K562 (cell line): Measurements from ENCODE around the gene CDKN2B-AS1. TPM values are rescaled to one million over a fixed set of nuclear protein-coding genes. Genes with fewer than 3 reads are reported as not detected.

Source experiments
- ATAC-seq: fragments of 200-7000 bp; cut with Tn5 transposase; 3 replicates; pipeline ENCODE4 v1.9.1; 2020; ENCODE audit warnings: moderate library complexity
- BruUV-seq: library from RNA; stranded (reverse); fragments of 400-500 nt; replicated peaks from 2 replicates; lab custom pipeline; 2021; lab: Mats Ljungman, UMichigan
- CTCF ChIA-PET: fragments of 300-600 bp; formaldehyde crosslinking; extraction: SDS; loops from one replicate; lab custom pipeline; 2021; ENCODE audit warnings: low intra/inter-chr PET ratio; lab: Yijun Ruan, JAX
- POLR2A ChIA-PET: fragments of 300-600, 350-650 bp; sonication (Branson Sonifier 250); formaldehyde crosslinking; extraction: SDS; loops from one replicate; lab custom pipeline; 2021; ENCODE audit warnings: antibody characterized with exemption, inconsistent platforms; lab: Yijun Ruan, JAX
- DNase-seq, 4 experiments: peaks; one replicate each; pipeline versions ENCODE4 v3.0.0 to v3.0.0-alpha.2; 2011 to 2018; ENCODE audit warnings: low spot score in 3 of 4, mixed read lengths in 3 of 4; ENCODE audit errors: extremely low read depth in 1 of 4
- FAIRE-seq: peaks from 2 replicates; lab custom pipeline; 2011; peaks lifted over from hg19 to GRCh38; lab: Jason Lieb, UNC
- H2AFZ ChIP-seq: 2 replicates; pipeline ENCODE4 v1.6.0; 2011; ENCODE audit warnings: low read depth, low read length, control low read depth, inconsistent platforms
- H3K27ac ChIP-seq: fragments of 200-600 bp; 3 replicates; pipeline ENCODE4 v1.8.0; 2011; ENCODE audit warnings: low read depth, mild to moderate bottlenecking, control low read depth, inconsistent platforms, low read length, moderate library complexity, mixed read lengths; ENCODE audit errors: extremely low read depth
- H3K27me3 ChIP-seq, 2 experiments: fragments of 300-600 bp in 1 of 2; 2 replicates in 1 of 2; 3 replicates in 1 of 2; pipeline versions ENCODE4 v1.6.0 to v1.8.0; 2011; ENCODE audit warnings: inconsistent platforms in 2 of 2, low read length in 2 of 2, mild to moderate bottlenecking in 1 of 2, mixed read lengths in 1 of 2, moderate library complexity in 1 of 2; ENCODE audit not compliant: control insufficient read depth in 2 of 2, insufficient read depth in 2 of 2
- H3K36me3 ChIP-seq: fragments of 300-600 bp; 3 replicates; pipeline ENCODE4 v1.8.0; 2011; ENCODE audit warnings: mild to moderate bottlenecking, low read length, inconsistent platforms; ENCODE audit not compliant: control insufficient read depth, insufficient read depth
- H3K4me1 ChIP-seq, 2 experiments: fragments of 200-600 bp in 1 of 2; replicated peaks in 1 of 2; 2 replicates in 1 of 2; 3 replicates in 1 of 2; pipeline versions ENCODE4 v1.5.1 to v1.8.0; 2011; ENCODE audit warnings: inconsistent platforms in 2 of 2, low read length in 2 of 2, mild to moderate bottlenecking in 1 of 2, mixed read lengths in 1 of 2, moderate library complexity in 1 of 2; ENCODE audit not compliant: control insufficient read depth in 2 of 2, insufficient read depth in 2 of 2
- H3K4me2 ChIP-seq: 2 replicates; pipeline ENCODE4 v1.6.1; 2011; ENCODE audit warnings: low read length, control low read depth, inconsistent platforms, mixed read lengths; ENCODE audit not compliant: insufficient read depth
- H3K4me3 ChIP-seq: fragments of 200-600 bp; sonication (generic), shearing (Covaris generic); 2 replicates; pipeline ENCODE4 v1.5.1; 2016; ENCODE audit warnings: control low read depth, inconsistent platforms
- H3K79me2 ChIP-seq: fragments of 200-600 bp; 3 replicates; pipeline ENCODE4 v1.8.0; 2011; ENCODE audit warnings: low read length, inconsistent platforms; ENCODE audit not compliant: control insufficient read depth, insufficient read depth
- H3K9ac ChIP-seq, 2 experiments: 2 replicates each; pipeline versions ENCODE4 v1.6.0 to v1.6.1; 2011; ENCODE audit warnings: low read depth in 2 of 2, low read length in 2 of 2, control low read depth in 1 of 2, inconsistent platforms in 1 of 2, mild to moderate bottlenecking in 1 of 2, mixed read lengths in 1 of 2; ENCODE audit not compliant: insufficient read depth in 1 of 2
- H3K9me1 ChIP-seq: one replicate; pipeline ENCODE4 v1.6.0; 2011; ENCODE audit warnings: inconsistent platforms, mild to moderate bottlenecking, low read length, moderate library complexity; ENCODE audit not compliant: control insufficient read depth, insufficient read depth
- H3K9me3 ChIP-seq: replicated peaks from 2 replicates; pipeline ENCODE4 v1.5.1; 2011; ENCODE audit warnings: low read depth, low read length, inconsistent platforms; ENCODE audit not compliant: control insufficient read depth, insufficient read depth
- H4K20me1 ChIP-seq: replicated peaks from 2 replicates; pipeline ENCODE4 v1.6.1; 2011; ENCODE audit warnings: low read length, inconsistent platforms, mixed read lengths; ENCODE audit not compliant: control insufficient read depth, insufficient read depth
- ATF3 ChIP-seq, 2 experiments: fragments of 450-650 bp in 1 of 2; sonication (generic) in 1 of 2; formaldehyde crosslinking in 1 of 2; IDR thresholded peaks in 1 of 2; conservative IDR thresholded peaks in 1 of 2; 2 replicates each; pipeline versions ENCODE4 v1.6.1 to v1.8.1; 2016 to 2023; ENCODE audit warnings: mild to moderate bottlenecking in 2 of 2, moderate library complexity in 2 of 2, inconsistent platforms in 1 of 2, missing genetic modification reagents in 1 of 2
- PML ChIP-seq: IDR thresholded peaks from 2 replicates; pipeline ENCODE4 v1.6.1; 2012; ENCODE audit warnings: low read length, inconsistent platforms
- ZNF57 ChIP-seq: fragments of 450-650 bp; formaldehyde crosslinking; IDR thresholded peaks from 2 replicates; pipeline ENCODE4 v1.4.0; 2020; ENCODE audit warnings: mild to moderate bottlenecking, moderate library complexity
- WGBS: fragments of 100-300 bp; shearing (Covaris generic); methylation state at CpG from one replicate; pipeline ENCODE4 v1.1.6; 2016; ENCODE audit warnings: low coverage, mixed read lengths; ENCODE audit not compliant: insufficient coverage; ENCODE audit errors: missing lambda C conversion rate; 5-methylcytosine and 5-hydroxymethylcytosine counted together
- in situ Hi-C: fragments of 300-500 bp; cut with MboI; formaldehyde crosslinking; loops from 4 replicates; pipeline ENCODE4 v1.15.0; 2018; ENCODE audit warnings: inconsistent platforms, mixed read lengths
- intact Hi-C: fragments of 100-400 bp; cut with micrococcal nuclease; formaldehyde crosslinking; loops from 2 replicates; pipeline ENCODE4 v1.14.2; 2022
- polyA plus RNA-seq, 8 experiments: library from polyadenylated mRNA; depleted of rRNA in 4 of 8; stranded (reverse) in 5 of 8; unstranded in 3 of 8; fragments of >200 nt; fragmentation: Nextera tagmentation in 2 of 8; fragmentation: Illumina TruSeq in 1 of 8; extraction: Ambion mirVana in 2 of 8; extraction: Trizol in 1 of 8; gene quantifications; 2 replicates each; pipeline versions ENCODE4 v1.2.1 to v1.2.3, GENCODE V29; 2011 to 2014; ENCODE audit warnings: inconsistent platforms in 1 of 8, missing spikeins in 1 of 8
- total RNA-seq, 7 experiments: library from RNA; depleted of rRNA in 6 of 7; stranded (reverse); fragments of >200 nt in 6 of 7; fragmentation: Illumina TruSeq in 2 of 7; extraction: Trizol in 2 of 7; gene quantifications; 2 replicates each; pipeline versions ENCODE4 v1.2.1 to v1.2.3, GENCODE V29; 2011 to 2021; ENCODE audit warnings: low replicate concordance in 1 of 7

The CDKN2B-AS1 gene
- total and polyA plus RNA-seq, 9 of the 15 experiments (the other 6 are each of a cell fraction or from before 2014, with no cell fraction given), result not detected

GRCh38 chr9:21974343-21974721 is 20.3 kb upstream of the CDKN2B-AS1 start:
- TF ChIP-seq ATF3 (IDR thresholded peaks at IDR 0.05) (no peak), ATF3 (CRISPR knock-in tag; conservative IDR thresholded peaks at IDR 0.05) (no peak), PML (no peak)
- DNase-seq (no peak), FAIRE-seq (no peak), ATAC-seq (no peak)
- Histone ChIP-seq H3K36me3 (no peaks in the 10 kb centered on the region), H3K27me3 (no peaks in the 10 kb centered on the region), H3K27ac (no peak overlapping the region), H4K20me1 (no peaks in the 10 kb centered on the region), H3K4me1 (no peaks in the 10 kb centered on the region), H2AFZ (no peak overlapping the region), H3K4me2 (no peak overlapping the region), H3K79me2 (no peaks in the 10 kb centered on the region), H3K9ac (no peak overlapping the region), H3K9me3 (no peaks in the 10 kb centered on the region), H3K4me3 (no peak overlapping the region), H3K9me1 (no peaks in the 10 kb centered on the region)
- ChIA-PET CTCF (no interaction called here), POLR2A (no interaction called here)
- in situ Hi-C loops, result no loop called here
- no CpG with 5 or more reads among the region's 21 CpGs for WGBS
- BruUV-seq, result no TSS peak
- intact Hi-C loops, result no loop called here

- CTCF ChIA-PET, result no interaction called here
- in situ Hi-C loops, result no loop called here
- no peaks in the 10 kb centered on the region for H3K79me2 ChIP-seq
- intact Hi-C loops, result no loop called here
- no CpG with 5 or more reads among the region's 51 CpGs for WGBS
- no peaks in the 10 kb centered on the region for H3K9me1 ChIP-seq
- H3K4me3 ChIP-seq, result no peak overlapping the region
- no peaks in the 10 kb centered on the region for H3K27me3 ChIP-seq
- no peak overlapping the region for H3K27ac ChIP-seq
- POLR2A ChIA-PET, result no interaction called here
- H3K4me1 ChIP-seq, result no peaks in the 10 kb centered on the region
- no TSS peak for BruUV-seq
- H3K9me3 ChIP-seq, result no peaks in the 10 kb centered on the region
- FAIRE-seq, result no peak
- DNase-seq, result no peak
- H3K36me3 ChIP-seq, result no peaks in the 10 kb centered on the region
- no peak overlapping the region for H3K9ac ChIP-seq
- no peak overlapping the region for H3K4me2 ChIP-seq
- ATAC-seq, result no peak
- H4K20me1 ChIP-seq, result no peaks in the 10 kb centered on the region
- no peak overlapping the region for H2AFZ ChIP-seq
- TF ChIP-seq ZNF57, result no peak
Measured at GRCh38 chr9:21974722-21975409, 19.7 kb upstream of the CDKN2B-AS1 start.
